Measurements from ENCODE around the gene EAPP. TPM values are rescaled to one million over a fixed set of nuclear protein-coding genes. Genes with fewer than 3 reads are reported as not detected.
"Not testable (repeated sequence)": the region's sequence is repeated elsewhere in the genome, so short reads cannot be mapped to it uniquely, and the experiment has no call there.

The EAPP gene
- total and polyA plus RNA-seq, 2 of the 13 experiments (the other 11 are each of a cell fraction or from before 2014, with no cell fraction given): 68.7 to 110 TPM

GRCh38 chr14:34520304-34520970 lies 19.1 kb downstream of the EAPP start:
- in situ Hi-C loops (cut with HindIII; ENCODE audit: extremely low pct_ligation_motif_present, low pct_unique_long_range_greater_than_20kb); FAIRE-seq; H2AFZ ChIP-seq (ENCODE audit: low read length); H3K27ac ChIP-seq (ENCODE audit: extremely low read length, insufficient read depth, low read length); H3K4me3 ChIP-seq (replicated peaks in 1 of 3; ENCODE audit: insufficient read depth in 1 of 3, low read depth in 2 of 3, low read length in 3 of 3); H3K27me3 ChIP-seq (ENCODE audit: control insufficient read depth in 1 of 2, insufficient read depth in 2 of 2, low read length in 2 of 2); H3K4me1 ChIP-seq (ENCODE audit: insufficient read depth, low read length); CTCF ChIA-PET (ENCODE audit: low intra/inter-chr PET ratio, low total read pairs); H4K20me1 ChIP-seq (ENCODE audit: insufficient read depth, low read length); intact Hi-C loops (cut with micrococcal nuclease; ENCODE audit: unreplicated experiment); DNase-seq (ENCODE audit: low spot score); H3K79me2 ChIP-seq (ENCODE audit: insufficient read depth, low read length); H3K9me3 ChIP-seq (ENCODE audit: low read length); H3K9ac ChIP-seq (ENCODE audit: insufficient read depth, low read depth, low read length); H3K4me2 ChIP-seq (ENCODE audit: low read depth, low read length): not testable (repeated sequence)
- H3K36me3 ChIP-seq (replicated peaks in 1 of 2; ENCODE audit: control insufficient read depth in 1 of 2, insufficient read depth in 2 of 2, low read length in 2 of 2): peaks cover 47 to 81% of the 10 kb centered on the region in 2 experiments
- TSS peak; percentile 9 for BruUV-seq (replicated peaks)
- 97% methylated on average over 7 of the region's 7 CpGs for WGBS (ENCODE audit: low lambda C conversion rate)
- TF ChIP-seq EEA1 (CRISPR knock-in tag; IDR thresholded peaks at IDR 0.05; ENCODE audit: borderline replicate concordance): 0 out of 2 replicates have a peak, but pooled peaks have one; percentile 31
- 0 out of 2 replicates have a peak, but pooled peaks have one; percentile 23 for TF ChIP-seq ZNF121 (CRISPR knock-in tag; IDR thresholded peaks at IDR 0.05)
- 0 out of 2 replicates have a peak, but pooled peaks have one; percentile 31 for TF ChIP-seq ZBTB43 (CRISPR knock-in tag; conservative IDR thresholded peaks at IDR 0.05)
- 0 out of 2 replicates have a peak, but pooled peaks have one; percentile 23 for TF ChIP-seq YEATS4 (CRISPR knock-in tag; IDR thresholded peaks at IDR 0.05; ENCODE audit: borderline replicate concordance)
- peak; percentile 54 for TF ChIP-seq NR2F6 (IDR thresholded peaks at IDR 0.05)
- peak; percentile 59; the same call in 1 of the 2 replicates for TF ChIP-seq NR2F6 (CRISPR knock-in tag; IDR thresholded peaks at IDR 0.05)
- peak; percentile 39; the same call in 1 of the 2 replicates for TF ChIP-seq CEBPG (CRISPR knock-in tag; IDR thresholded peaks at IDR 0.05)
- TF ChIP-seq GFI1 (CRISPR knock-in tag; IDR thresholded peaks at IDR 0.05; ENCODE audit: borderline replicate concordance): peak; percentile 57; the same call in 1 of the 2 replicates
- 0 out of 2 replicates have a peak, but pooled peaks have one; percentile 49 for TF ChIP-seq NAIF1 (CRISPR knock-in tag; IDR thresholded peaks at IDR 0.05; ENCODE audit: borderline replicate concordance)
- peak; percentile 75; the same call in 1 of the 2 replicates for TF ChIP-seq ZNF460 (CRISPR knock-in tag; IDR thresholded peaks at IDR 0.05; ENCODE audit: borderline replicate concordance)
- TF ChIP-seq HNF4A (CRISPR knock-in tag; IDR thresholded peaks at IDR 0.05): peak; percentile 40
- TF ChIP-seq NR2C2 (CRISPR knock-in tag; IDR thresholded peaks at IDR 0.05; ENCODE audit: borderline replicate concordance): 0 out of 2 replicates have a peak, but pooled peaks have one; percentile 21
- TF ChIP-seq NR2F1 (CRISPR knock-in tag; IDR thresholded peaks at IDR 0.05): peak in 1 of 2 experiments; percentile 26; a peak in 1 of 4 replicates
- TF ChIP-seq ZNF75D (CRISPR knock-in tag; IDR thresholded peaks at IDR 0.05; ENCODE audit: borderline replicate concordance): peak; percentile 67; the same call in 1 of the 2 replicates
- TF ChIP-seq SALL1 (CRISPR knock-in tag; IDR thresholded peaks at IDR 0.05): peak; percentile 25; the same call in 1 of the 2 replicates
- peak; percentile 24 for TF ChIP-seq MED8 (CRISPR knock-in tag; IDR thresholded peaks at IDR 0.05; ENCODE audit: insufficient replicate concordance)
- TF ChIP-seq THAP7 (CRISPR knock-in tag; IDR thresholded peaks at IDR 0.05): 0 out of 2 replicates have a peak, but pooled peaks have one; percentile 41
- TF ChIP-seq RORA (CRISPR knock-in tag; IDR thresholded peaks at IDR 0.05): 0 out of 2 replicates have a peak, but pooled peaks have one; percentile 60
- TF ChIP-seq PHF21A (CRISPR knock-in tag; IDR thresholded peaks at IDR 0.05): 0 out of 2 replicates have a peak, but pooled peaks have one; percentile 43
- peak; percentile 56; the same call in 1 of the 2 replicates for TF ChIP-seq RXRA (CRISPR knock-in tag; IDR thresholded peaks at IDR 0.05)
- 0 out of 2 replicates have a peak, but pooled peaks have one; percentile 23 for TF ChIP-seq ZNF292 (CRISPR knock-in tag; IDR thresholded peaks at IDR 0.05; ENCODE audit: borderline replicate concordance, low read depth)
- peak; percentile 44; the same call in 1 of the 2 replicates for TF ChIP-seq SAFB2 (CRISPR knock-in tag; IDR thresholded peaks at IDR 0.05; ENCODE audit: borderline replicate concordance, low read depth)
- TF ChIP-seq TEAD3 (CRISPR knock-in tag; optimal IDR thresholded peaks at IDR 0.05; ENCODE audit: borderline replicate concordance): peak; percentile 57
- POLR2A ChIA-PET: interaction anchor here (1.2 to 1.5 kb wide), 2 partner anchors 15 to 58 kb away, joined by 3 read pairs; partner anchors contain the start of gene SPTSSA
- peak; percentile 64 for ATAC-seq
